ENCODE measurements around the gene PLXNA3.
A peak's percentile ranks its signal among the peaks of the same experiment; 100 is the strongest.

Gene PLXNA3

DNA sequence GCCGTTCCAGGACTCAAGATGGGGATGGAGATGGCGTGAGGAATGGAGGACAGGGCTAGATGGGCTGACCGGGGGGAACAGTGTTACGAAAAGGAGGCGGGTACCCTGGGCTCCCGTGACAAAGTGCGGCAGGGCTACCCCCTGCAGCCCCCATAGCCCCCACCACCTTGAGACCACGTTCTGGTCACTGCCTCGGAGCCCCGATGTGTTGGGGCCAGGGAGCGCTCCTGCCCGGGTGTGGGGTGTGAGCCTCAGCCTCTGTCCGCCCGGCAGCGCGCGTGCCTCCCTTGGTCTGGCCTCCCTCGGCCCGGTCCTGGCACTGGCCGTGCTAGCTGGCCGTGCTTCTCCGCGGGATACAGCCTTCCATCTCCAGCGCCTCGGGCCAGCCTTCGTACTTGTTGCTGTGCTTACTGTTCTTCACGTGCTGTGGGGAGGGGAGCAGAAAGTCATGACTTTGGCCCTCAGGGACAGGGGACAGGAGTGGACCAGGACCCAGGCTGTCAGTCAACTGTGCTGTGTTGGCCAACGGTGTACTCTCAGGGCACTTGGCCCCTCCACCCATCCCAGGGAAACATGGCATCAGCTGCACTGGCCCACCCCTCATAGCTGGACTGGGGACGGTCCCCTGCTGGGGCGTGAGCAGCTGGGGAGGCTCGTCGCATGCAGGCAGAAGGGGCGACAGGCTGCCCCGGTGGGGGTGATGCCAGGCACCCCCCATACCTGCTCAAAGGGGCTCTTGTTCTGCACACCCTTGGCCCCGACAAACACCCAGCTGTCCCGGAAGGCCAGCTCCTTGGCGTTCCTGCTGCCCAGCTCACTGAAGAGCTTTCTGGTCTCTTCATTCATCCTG lies 48.6 kb downstream of the PLXNA3 start:
- DNase-seq = no peak

GRCh38 chrX:154507673-154508383 lies 49.7 kb downstream of the PLXNA3 start:
- no peak for DNase-seq

- DNase-seq = no peak
Observed at GRCh38 chrX:154508384-154508745, 50.3 kb downstream of the PLXNA3 start.

DNA sequence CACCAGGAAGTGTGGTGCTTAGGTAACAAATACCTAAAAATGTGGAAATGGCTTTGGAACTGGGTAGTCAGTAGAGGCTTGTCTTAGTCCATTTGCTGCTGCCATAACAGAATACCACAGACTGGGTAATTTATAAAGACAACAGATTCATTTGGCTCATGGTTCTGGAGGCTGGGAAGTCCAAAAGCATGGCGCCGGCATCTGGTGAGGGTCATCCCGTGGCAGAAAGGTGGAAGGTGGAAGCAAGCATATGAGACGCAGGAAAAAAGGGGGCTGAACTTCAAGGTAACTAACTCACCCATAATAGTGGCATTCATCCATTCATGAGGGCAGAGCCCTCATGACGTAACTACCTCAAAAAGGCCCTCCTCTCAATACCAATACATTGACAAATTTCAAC lies 51.4 kb downstream of the PLXNA3 start:
- DNase-seq = no peak

DNA sequence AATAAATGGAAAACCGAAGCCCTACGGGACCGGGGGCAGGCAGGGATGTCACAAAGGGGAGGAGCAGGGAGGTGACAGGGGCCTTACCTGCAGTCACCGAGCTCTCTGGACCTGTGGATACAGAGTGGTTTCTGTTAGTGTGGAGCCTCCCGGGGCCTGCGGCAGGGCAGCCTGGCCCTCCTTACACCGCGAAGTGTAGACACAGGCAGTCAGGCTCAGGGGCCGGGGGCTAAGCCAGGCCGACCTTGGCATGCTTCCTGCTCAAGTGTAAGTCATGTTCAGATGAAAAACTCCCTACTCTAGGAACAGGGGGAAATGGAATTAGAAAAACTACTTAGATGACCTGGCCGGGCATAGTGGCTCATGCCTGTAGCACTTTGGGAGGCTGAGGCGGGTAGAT lies 53.7 kb downstream of the PLXNA3 start:
- DNase-seq = no peak

DNA sequence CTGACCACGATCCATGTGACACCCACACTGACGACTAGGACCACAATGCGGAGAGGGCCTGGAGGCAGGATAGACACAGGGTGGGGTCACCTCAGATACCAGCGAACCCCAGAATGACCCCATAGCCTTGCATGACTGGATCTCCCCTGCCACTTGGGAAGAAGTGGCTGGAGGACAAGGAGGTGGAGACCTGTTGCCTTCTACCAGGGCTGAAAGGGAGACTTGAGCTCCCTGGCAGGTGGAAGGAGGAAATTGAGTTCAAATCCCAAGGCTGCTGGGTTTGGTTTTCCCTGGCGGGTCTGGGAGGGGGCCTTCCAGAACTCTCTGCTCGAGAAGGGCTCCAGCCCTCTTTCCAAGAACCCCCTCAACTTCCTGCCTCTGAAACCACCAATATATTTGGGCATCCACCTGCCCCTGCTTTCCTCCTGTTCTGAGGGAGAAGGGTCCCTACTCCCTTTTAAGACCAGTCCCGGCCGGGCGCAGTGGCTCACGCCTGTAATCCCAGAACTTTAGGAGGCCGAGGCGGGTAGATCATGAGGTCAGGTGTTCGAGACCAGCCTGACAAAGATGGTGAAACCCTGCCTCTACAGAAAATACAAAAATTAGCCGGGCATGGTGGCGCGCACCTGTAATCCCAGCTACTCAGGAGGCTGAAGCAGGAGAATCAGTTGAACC lies 54.9 kb downstream of the PLXNA3 start:
- no peak for DNase-seq

GRCh38 chrX:154513716-154514115 lies 55.6 kb downstream of the PLXNA3 start:
- no peak for DNase-seq

- DNase-seq = peak; percentile 43
Observed at GRCh38 chrX:154515090-154515965, 57.2 kb downstream of the PLXNA3 start.

GRCh38 chrX:154515966-154516655 lies 58.0 kb downstream of the PLXNA3 start, which contains the start of gene FAM3A:
TSS of gene FAM3A (minus strand) at chrX:154516232. CDS start at chrX:154515772, 460 bp downstream.
- DNase-seq = peak; percentile 95

GRCh38 chrX:154516656-154517100 lies 58.6 kb downstream of the PLXNA3 start:
- DNase-seq = no peak

- DNase-seq = no peak
Observed at GRCh38 chrX:154517101-154517781, 59.2 kb downstream of the PLXNA3 start.

GRCh38 chrX:154519389-154519788 lies 61.3 kb downstream of the PLXNA3 start:
- no peak for DNase-seq

DNA sequence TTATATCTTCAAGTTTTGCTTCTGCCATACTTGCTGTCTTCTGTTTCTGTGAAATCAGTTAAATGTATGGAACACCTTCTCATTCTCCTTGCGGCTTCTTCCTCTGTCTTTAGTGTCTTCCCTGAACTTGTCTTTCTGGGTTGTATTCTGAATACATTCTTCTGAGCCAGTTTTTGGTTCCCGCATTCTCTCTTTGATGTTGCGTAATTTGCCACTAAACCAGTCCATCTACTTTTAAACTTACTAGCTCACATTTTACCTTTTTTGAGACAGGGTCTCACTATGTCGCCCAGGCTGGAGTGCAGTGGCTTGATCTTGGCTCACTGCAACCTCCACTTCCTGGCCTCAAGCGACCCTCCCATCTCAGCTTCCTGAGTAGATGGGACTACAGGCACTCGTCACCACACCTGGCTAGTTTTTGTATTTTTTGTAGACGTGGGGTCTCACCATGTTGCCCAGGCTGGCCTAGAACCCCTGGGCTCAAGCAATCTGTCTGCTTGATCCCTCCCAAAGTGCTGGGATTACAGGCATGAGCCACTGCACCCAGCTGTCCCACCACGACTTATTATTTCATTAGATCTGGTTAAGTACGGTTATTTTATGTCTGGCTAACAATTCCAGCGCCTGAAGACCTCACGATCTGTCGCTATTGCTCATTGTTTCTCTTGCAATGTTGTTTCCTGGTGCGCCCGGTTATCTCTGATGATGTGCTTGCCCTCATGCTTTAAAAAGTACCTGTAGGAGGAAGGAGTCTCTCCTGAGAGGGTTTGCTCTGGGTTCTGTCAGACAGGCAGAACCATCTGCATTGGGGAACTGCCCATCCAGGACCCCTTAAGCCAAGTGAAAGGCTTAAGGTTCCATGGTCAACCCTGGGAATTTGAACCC lies 67.8 kb downstream of the PLXNA3 start:
- DNase-seq = peak; percentile 16

DNA sequence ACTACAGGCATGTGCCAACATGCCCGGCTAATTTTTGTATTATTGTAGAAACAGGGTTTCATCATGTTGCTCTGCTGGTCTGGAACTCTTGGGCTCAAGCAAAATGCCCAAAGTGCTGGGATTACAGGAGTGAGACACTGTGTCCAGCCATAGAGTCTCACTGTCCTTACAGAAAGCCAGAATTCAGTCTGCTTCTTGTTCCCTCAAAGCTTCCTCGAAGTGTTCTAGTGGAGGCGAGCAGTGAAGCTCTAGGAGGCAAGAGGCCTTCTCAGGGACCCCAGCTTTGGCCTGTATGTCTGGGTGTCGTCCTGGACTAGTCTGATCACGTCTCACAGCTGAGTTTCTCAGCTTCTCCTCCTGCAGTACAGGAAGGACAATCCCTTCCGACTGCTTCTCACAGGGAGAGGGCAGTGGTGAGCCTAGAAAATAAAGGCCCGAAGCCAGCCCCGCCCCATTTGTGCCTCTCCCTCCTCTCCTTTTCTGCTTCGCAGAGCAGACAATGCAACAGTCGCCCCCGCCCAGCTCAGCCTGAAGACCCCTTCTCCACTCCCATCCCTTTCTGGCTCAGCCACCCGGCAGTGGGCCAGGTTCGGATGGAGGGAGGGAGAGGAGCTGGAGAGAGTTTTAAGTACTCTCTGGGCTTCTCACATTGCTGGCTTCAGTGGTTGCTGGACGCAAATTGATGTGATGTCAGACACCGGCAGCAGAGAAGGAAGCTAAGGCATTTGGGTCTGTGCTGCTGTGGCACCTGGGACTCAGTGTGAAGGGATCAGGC lies 69.0 kb downstream of the PLXNA3 start:
- DNase-seq = peak; percentile 89

Data from NCI-H82 (cell line).